Thyroid gland (tissue), 4 donors: ENCODE measurements around the gene AKAP12.

ENCODE experiments used
- POLR2A ChIP-seq, 2 donors: fragments of 450-650 bp; IDR thresholded peaks; one replicate each; pipeline ENCODE4 v1.6.1; 2017; ENCODE audit warnings: antibody characterized with exemption in 2 of 2, mild to moderate bottlenecking in 2 of 2, moderate library complexity in 1 of 2
- TF ChIP-seq, protein P1 (sequence below), 6 experiments: fragments of 200-600 bp in 3 of 6; fragments of 450-650 bp in 3 of 6; sonication (generic) in 3 of 6; IDR thresholded peaks; one replicate each; pipeline ENCODE4 v1.5.1; 2016 to 2019; ENCODE audit warnings: antibody characterized with exemption in 6 of 6, mild to moderate bottlenecking in 2 of 6, inconsistent platforms in 1 of 6, moderate library complexity in 1 of 6

DNA sequence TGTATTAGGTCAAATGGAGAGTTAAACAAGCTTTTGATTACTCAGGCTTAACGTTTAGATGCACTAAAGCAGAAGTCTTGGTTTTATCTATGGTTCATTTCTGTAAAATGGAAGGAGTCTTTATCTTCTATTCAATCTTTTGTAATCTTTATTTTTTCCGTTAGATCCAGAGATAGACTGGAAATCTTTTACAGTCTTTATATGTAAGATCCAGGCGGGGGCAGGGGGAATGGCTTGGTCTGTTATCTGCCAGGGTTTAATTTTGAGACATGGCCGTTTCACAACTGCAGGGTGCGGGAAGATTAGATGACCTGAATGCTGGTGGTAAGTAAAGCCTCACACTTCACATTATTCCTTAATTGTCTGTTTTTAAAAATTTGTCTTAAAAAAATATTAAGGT, 3.7 kb downstream of the AKAP12 start:
- TF ChIP-seq, protein P1, sequence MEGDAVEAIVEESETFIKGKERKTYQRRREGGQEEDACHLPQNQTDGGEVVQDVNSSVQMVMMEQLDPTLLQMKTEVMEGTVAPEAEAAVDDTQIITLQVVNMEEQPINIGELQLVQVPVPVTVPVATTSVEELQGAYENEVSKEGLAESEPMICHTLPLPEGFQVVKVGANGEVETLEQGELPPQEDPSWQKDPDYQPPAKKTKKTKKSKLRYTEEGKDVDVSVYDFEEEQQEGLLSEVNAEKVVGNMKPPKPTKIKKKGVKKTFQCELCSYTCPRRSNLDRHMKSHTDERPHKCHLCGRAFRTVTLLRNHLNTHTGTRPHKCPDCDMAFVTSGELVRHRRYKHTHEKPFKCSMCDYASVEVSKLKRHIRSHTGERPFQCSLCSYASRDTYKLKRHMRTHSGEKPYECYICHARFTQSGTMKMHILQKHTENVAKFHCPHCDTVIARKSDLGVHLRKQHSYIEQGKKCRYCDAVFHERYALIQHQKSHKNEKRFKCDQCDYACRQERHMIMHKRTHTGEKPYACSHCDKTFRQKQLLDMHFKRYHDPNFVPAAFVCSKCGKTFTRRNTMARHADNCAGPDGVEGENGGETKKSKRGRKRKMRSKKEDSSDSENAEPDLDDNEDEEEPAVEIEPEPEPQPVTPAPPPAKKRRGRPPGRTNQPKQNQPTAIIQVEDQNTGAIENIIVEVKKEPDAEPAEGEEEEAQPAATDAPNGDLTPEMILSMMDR (IDR thresholded peaks at IDR 0.05): no peak
- no peak for TF ChIP-seq POLR2A (IDR thresholded peaks at IDR 0.05)
